Pancreas (tissue), 10 donors: ENCODE results near the gene NEK6. TPM values are rescaled to one million over a fixed set of nuclear protein-coding genes. Genes with fewer than 3 reads are reported as not detected.

Experiments used
- ATAC-seq, 4 donors: fragments of 200-7000 bp; cut with Tn5 transposase; one replicate each; pipeline versions ENCODE4 v1.8.0 to v1.9.1; 2020; ENCODE audit warnings: mild to moderate bottlenecking in 4 of 4, moderate library complexity in 4 of 4
- DNase-seq, 6 donors: peaks; one replicate each; pipeline ENCODE4 v3.0.0-alpha.2; 2020
- FAIRE-seq: peaks from 2 replicates; lab custom pipeline; 2012; peaks lifted over from hg19 to GRCh38; lab: Jason Lieb, UNC
- H3K27ac ChIP-seq, 4 donors: fragments of 200-600 bp; sonication (generic); 1 replicate in 3 of 4; 2 replicates in 1 of 4; pipeline versions ENCODE4 v1.5.0 to v1.8.0; 2020
- H3K27me3 ChIP-seq, 4 donors: fragments of 200-600 bp; one replicate each; pipeline ENCODE4 v1.8.0; 2021
- H3K36me3 ChIP-seq, 3 donors: fragments of 200-600 bp; sonication (generic) in 1 of 3; one replicate each; pipeline versions ENCODE4 v1.5.0 to v1.8.0; 2020 to 2021
- H3K4me1 ChIP-seq, 3 donors: fragments of 200-600 bp; one replicate each; pipeline ENCODE4 v1.8.0; 2021
- H3K4me3 ChIP-seq, 4 donors: fragments of 200-600 bp; sonication (generic) in 2 of 4; one replicate each; pipeline versions ENCODE4 v1.5.0 to v1.8.0; 2020 to 2021
- H3K9me3 ChIP-seq, 4 donors: fragments of 200-600 bp; one replicate each; pipeline ENCODE4 v1.8.0; 2021
- WGBS, 2 donors: extraction: QIAGEN DNeasy Blood & Tissue Kit; methylation state at CpG; one replicate each; pipeline ENCODE4 v1.1.7; 2013; 5-methylcytosine and 5-hydroxymethylcytosine counted together
- intact Hi-C, 3 donors: fragments of 100-400 bp; cut with DNase I; formaldehyde crosslinking; loops; one replicate each; pipeline versions ENCODE4 v1.11.1 to v1.14.2; 2022
- polyA plus RNA-seq, 2 donors: library from polyadenylated mRNA; stranded (reverse); fragments of 200-250 nt; gene quantifications; one replicate each; pipeline ENCODE4 v1.2.3, GENCODE V29; 2013
- total RNA-seq, 6 donors: library from RNA; stranded (reverse); fragmentation: NEBNext Ultra II Directional in 4 of 6; extraction: Animal tissue kit (Norgen Biotek cat#: 25700) in 4 of 6; gene quantifications; one replicate each; pipeline versions ENCODE4 v1.2.1 to v1.2.4, GENCODE V29; 2021 to 2023
- TF ChIP-seq, protein P1 (sequence below), 4 donors: fragments of 200-600 bp; sonication (generic) in 3 of 4; IDR thresholded peaks; one replicate each; pipeline versions ENCODE4 v1.5.0 to v1.8.0; 2021; ENCODE audit warnings: antibody characterized with exemption in 4 of 4
- donor health status: healthy with polysubstance abuse.
- donor health status: DM: no; HTN: no; CAD: no; lungs with moderate emphysema.
- donor health status: DM: no; HTN: no; CAD: no.
- donor health status: control.
- donor health status: control.
- donor health status: Bipolar disorder and iron deficiency.
- donor health status: DM: yes; HTN: yes; CAD: no.
- donor health status: DM: no; HTN: no; CAD: no.
- donor health status: DM: no; HTN: no; CAD: no.
- donor health status: DM: yes; HTN: yes; CAD: no.

Gene NEK6
- total and polyA plus RNA-seq, 8 donors, result 7.8 to 67.0 (median 29.7) TPM

DNA sequence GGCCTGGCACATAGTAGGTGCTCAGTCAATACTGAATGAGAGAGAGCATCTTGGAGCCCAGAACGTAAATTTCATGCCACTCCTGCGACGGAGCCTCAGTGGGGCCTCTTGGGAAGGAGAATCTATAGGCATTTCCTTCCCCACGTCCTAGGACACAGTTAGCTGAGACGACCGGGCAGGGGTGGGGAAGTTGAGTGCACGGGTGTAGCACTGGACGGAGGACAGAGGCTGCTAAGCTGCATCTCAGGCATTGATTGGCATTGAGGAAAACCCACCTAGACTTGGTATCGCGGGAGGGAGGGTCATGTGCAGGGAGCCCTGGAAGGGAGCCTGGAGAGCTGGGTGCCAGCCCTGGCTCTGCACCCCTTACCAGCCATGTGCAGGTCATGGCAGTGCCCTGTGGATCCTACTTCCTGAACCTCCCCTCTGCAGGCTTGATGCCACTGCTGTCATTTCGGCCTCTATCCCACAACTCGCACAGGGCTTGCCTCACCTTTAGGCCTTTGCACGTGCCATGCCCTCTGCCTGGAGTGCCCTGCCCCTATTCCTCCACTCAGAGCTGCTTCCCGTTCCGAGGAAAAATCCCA lies 25.6 kb downstream of the NEK6 start:
- ATAC-seq (peak in 1 of 4 donors; percentile 3), FAIRE-seq (no peak), DNase-seq (no peak)
- Histone ChIP-seq H3K4me1 (peaks cover 3 to 58% (median 17%) of the 10 kb centered on the region in 3 donors), H3K27ac (peak overlapping the region; percentile 33 to 86 (median 66)), H3K9me3 (no peaks in the 10 kb centered on the region), H3K4me3 (no peak overlapping the region), H3K36me3 (no peaks in the 10 kb centered on the region), H3K27me3 (no peaks in the 10 kb centered on the region)
- 81 to 89% methylated on average over 15 of the region's 15 CpGs for WGBS, 2 donors
- TF ChIP-seq, protein P1, sequence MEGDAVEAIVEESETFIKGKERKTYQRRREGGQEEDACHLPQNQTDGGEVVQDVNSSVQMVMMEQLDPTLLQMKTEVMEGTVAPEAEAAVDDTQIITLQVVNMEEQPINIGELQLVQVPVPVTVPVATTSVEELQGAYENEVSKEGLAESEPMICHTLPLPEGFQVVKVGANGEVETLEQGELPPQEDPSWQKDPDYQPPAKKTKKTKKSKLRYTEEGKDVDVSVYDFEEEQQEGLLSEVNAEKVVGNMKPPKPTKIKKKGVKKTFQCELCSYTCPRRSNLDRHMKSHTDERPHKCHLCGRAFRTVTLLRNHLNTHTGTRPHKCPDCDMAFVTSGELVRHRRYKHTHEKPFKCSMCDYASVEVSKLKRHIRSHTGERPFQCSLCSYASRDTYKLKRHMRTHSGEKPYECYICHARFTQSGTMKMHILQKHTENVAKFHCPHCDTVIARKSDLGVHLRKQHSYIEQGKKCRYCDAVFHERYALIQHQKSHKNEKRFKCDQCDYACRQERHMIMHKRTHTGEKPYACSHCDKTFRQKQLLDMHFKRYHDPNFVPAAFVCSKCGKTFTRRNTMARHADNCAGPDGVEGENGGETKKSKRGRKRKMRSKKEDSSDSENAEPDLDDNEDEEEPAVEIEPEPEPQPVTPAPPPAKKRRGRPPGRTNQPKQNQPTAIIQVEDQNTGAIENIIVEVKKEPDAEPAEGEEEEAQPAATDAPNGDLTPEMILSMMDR (IDR thresholded peaks at IDR 0.05), result no peak
- intact Hi-C loops, result no loop called here

DNA sequence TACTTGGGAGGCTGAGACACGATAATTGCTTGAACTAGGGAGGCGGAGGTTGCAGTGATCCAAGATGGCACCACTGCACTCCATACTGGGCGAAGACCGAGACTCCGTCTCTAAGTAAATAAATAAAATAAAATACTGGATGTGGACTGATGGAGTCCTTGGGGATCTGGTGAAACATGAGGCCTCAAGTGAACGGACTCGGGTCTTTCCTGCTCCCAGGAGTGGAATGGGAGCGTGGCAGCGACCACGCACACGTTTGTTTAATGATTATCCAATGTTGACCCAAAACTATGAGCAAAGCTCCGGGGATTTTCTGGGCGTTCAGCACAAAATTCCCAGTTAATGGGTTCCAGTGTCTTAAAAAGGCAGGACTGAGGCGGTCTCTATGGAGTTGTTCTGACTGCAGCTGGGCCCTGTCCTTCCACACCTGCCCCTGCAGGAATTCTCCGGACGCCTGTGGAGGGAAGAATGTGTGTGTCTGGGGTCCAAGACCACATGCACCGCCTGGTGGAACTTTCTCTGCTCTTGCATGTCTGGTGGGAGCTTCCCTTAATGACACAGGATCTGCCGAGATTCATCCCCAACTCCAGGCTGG lies 26.6 kb downstream of the NEK6 start:
- FAIRE-seq (no peak), ATAC-seq (peak in 3 of 4 donors; percentile 3 to 23 (median 17)), DNase-seq (no peak)
- H3K36me3 ChIP-seq, result no peaks in the 10 kb centered on the region
- H3K4me1 ChIP-seq, result peaks cover 3 to 50% (median 17%) of the 10 kb centered on the region in 3 donors
- peak overlapping the region in 2 of 4 donors; percentile 70 to 86 for H3K27ac ChIP-seq
- TF ChIP-seq, protein P1 (IDR thresholded peaks at IDR 0.05), result no peak
- no peak overlapping the region for H3K4me3 ChIP-seq
- WGBS, 2 donors, result 56 to 57% methylated on average over 18 of the region's 18 CpGs
- no peaks in the 10 kb centered on the region for H3K27me3 ChIP-seq
- no peaks in the 10 kb centered on the region for H3K9me3 ChIP-seq
- intact Hi-C loops, result no loop called here

DNA sequence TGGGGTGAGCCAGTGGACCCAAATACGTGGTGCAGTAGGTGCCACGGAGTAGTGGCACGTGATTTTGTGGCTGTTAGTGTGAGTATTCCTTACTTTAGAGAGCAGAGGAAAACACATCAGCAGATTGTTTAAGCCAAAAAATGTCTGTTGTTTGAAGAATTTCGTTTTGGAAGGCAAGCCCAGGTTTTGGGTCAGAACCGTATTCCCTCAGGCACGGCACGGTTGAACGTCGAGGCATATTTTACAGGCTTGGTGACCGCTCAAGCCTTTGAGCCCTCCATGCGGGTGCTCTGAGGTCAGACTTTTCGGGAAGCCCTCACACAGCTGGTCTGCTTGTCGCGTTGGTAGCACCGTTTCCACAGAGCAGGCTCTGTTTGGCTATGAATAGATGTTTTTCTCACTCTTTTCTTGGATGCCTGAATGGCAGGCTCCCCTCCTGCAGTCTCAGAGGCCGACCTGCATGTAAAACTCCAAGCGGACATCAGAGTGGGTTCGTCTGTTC lies 27.2 kb downstream of the NEK6 start:
- Histone ChIP-seq H3K4me1 (peaks cover 3 to 46% (median 14%) of the 10 kb centered on the region in 3 donors), H3K27me3 (no peaks in the 10 kb centered on the region), H3K9me3 (no peaks in the 10 kb centered on the region), H3K27ac (peak overlapping the region in 3 of 4 donors; percentile 22 to 86 (median 70)), H3K36me3 (no peaks in the 10 kb centered on the region), H3K4me3 (no peak overlapping the region)
- ATAC-seq, result no peak
- TF ChIP-seq, protein P1 (IDR thresholded peaks at IDR 0.05), result no peak
- FAIRE-seq, result no peak
- no peak for DNase-seq
- WGBS, 2 donors, result 80 to 82% methylated on average over 18 of the region's 18 CpGs
- intact Hi-C loops, result no loop called here

DNA sequence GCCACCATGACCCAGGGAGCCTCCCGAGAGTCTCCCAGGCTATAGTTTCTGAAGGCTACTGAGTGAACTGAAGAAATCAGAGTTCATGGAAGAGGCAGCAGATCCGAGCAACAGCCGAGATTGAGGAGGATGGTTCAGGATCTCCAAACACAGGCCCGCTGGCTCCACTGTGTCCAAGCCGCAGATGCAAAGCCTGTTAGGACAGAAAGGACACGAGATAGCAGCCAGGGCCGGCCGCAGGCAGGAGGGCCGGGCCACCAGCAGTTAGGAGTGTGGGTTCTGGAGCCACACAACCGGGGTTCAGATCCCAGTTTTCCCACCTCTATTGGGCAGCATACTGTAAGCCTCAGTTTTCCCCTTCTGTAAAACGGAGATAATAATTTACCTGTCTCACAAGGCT lies 27.7 kb downstream of the NEK6 start:
- no peaks in the 10 kb centered on the region for H3K27me3 ChIP-seq
- no peaks in the 10 kb centered on the region for H3K36me3 ChIP-seq
- FAIRE-seq (no peak), ATAC-seq (no peak), DNase-seq (no peak)
- H3K27ac ChIP-seq, result peak overlapping the region in 3 of 4 donors; percentile 22 to 86 (median 70)
- intact Hi-C loops, result no loop called here
- WGBS, 2 donors, result 86 to 88% methylated on average over 11 of the region's 11 CpGs
- H3K4me1 ChIP-seq, result peaks cover 3 to 49% (median 10%) of the 10 kb centered on the region in 3 donors
- no peak overlapping the region for H3K4me3 ChIP-seq
- TF ChIP-seq, protein P1 (IDR thresholded peaks at IDR 0.05), result no peak
- no peaks in the 10 kb centered on the region for H3K9me3 ChIP-seq
